Chondrocyte (in vitro differentiated cells): ENCODE data around the gene PYGO1. TPM values are rescaled to one million over a fixed set of nuclear protein-coding genes. Genes with fewer than 3 reads are reported as not detected.

ENCODE experiments used
- DNase-seq: peaks from one replicate; pipeline ENCODE4 v3.0.0; 2021; ENCODE audit warnings: mixed read lengths, low spot score
- H3K27ac Mint-ChIP-seq: one replicate; pipeline ENCODE4 v1.8.0; 2021; ENCODE audit warnings: mild to moderate bottlenecking, moderate library complexity, mixed read lengths; ENCODE audit not compliant: unreplicated experiment
- H3K27me3 Mint-ChIP-seq: 2 replicates; pipeline ENCODE4 v1.8.0; 2021; ENCODE audit warnings: low read depth, mixed read lengths
- H3K36me3 Mint-ChIP-seq: 2 replicates; pipeline ENCODE4 v1.8.0; 2021; ENCODE audit warnings: low read depth, mixed read lengths
- H3K4me1 Mint-ChIP-seq: 2 replicates; pipeline ENCODE4 v1.8.0; 2021; ENCODE audit warnings: low read depth, mild to moderate bottlenecking, mixed read lengths
- H3K4me3 Mint-ChIP-seq: one replicate; pipeline ENCODE4 v1.8.0; 2021; ENCODE audit warnings: mild to moderate bottlenecking, moderate library complexity, mixed read lengths; ENCODE audit not compliant: unreplicated experiment
- H3K9me3 Mint-ChIP-seq: 2 replicates; pipeline ENCODE4 v1.8.0; 2021; ENCODE audit warnings: low read depth, mixed read lengths
- CTCF ChIP-seq: fragments of 200-600 bp; sonication (generic); IDR thresholded peaks from 2 replicates; pipeline ENCODE4 v1.5.0; 2021; ENCODE audit warnings: antibody characterized with exemption, mild to moderate bottlenecking, moderate library complexity
- total RNA-seq: library from RNA; stranded (reverse); gene quantifications from 3 replicates; pipeline ENCODE4 v1.2.1, GENCODE V29; 2021

The PYGO1 gene
- total RNA-seq, 1 donor from 2014 or later, result 20.5 TPM

- H3K4me3 Mint-ChIP-seq, result no peak overlapping the region
- H3K36me3 Mint-ChIP-seq, result no peaks in the 10 kb centered on the region
- peaks cover 9% of the 10 kb centered on the region for H3K4me1 Mint-ChIP-seq
- H3K9me3 Mint-ChIP-seq, result no peaks in the 10 kb centered on the region
- no peaks in the 10 kb centered on the region for H3K27me3 Mint-ChIP-seq
- no peak for TF ChIP-seq CTCF
- no peak for DNase-seq
- peak overlapping the region; percentile 57 for H3K27ac Mint-ChIP-seq
Observed at GRCh38 chr15:55628369-55628730, 40.2 kb upstream of the PYGO1 start.

DNA sequence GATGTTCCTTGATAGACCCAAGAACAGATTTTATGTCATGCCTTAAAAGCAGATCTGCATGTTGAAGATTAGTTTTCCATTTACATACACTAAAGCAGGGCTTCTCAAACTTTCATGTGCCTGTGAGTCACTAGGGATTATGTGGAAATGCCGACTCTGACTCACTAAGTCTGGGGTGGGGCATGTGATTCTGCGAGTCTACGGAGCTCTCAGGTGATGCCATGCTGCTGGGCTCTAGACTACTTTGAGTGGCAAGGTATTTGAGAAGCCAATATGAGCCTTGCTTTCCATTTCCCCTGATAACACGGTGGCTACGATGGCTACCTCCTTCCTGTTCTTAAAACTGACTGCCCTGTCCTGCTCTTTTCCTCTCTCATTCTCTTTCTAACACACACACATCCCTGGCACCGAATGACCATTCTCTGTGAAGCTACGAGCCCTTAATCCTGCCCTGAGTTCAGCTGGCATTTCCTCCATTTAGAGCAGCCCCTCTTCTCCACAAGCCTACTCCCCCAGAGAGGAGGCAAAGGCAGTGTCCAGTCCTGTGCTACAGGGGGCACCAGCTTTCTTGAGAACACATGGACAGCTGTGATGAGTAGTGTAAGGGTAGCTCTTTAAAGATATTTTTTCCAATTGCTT lies 39.7 kb upstream of the PYGO1 start:
- Mint-ChIP-seq H3K4me3 (no peak overlapping the region), H3K27me3 (no peaks in the 10 kb centered on the region), H3K36me3 (no peaks in the 10 kb centered on the region), H3K4me1 (peaks cover 9% of the 10 kb centered on the region), H3K27ac (peak overlapping the region; percentile 90), H3K9me3 (no peaks in the 10 kb centered on the region)
- TF ChIP-seq CTCF, result peak; percentile 40
- DNase-seq, result no peak

DNA sequence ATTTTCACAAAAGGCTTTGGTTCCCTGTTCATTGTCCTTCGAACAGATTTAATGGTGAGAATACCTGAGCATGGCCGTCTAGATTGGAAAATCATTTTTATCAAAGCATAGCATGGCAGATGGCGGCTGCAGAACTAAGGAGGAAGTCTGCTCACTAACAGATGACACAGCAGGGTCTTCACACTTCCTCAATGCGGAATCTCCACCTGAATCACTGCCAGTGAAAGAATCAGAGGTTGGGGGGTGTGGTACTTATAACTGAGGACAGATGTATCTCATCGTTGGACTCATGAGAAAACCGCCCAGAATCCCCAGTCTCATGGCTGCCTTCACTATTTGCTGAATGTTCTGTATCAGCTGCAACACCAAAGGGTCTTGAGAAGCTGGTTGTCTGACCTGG lies 31.6 kb upstream of the PYGO1 start:
- Mint-ChIP-seq H3K27me3 (no peaks in the 10 kb centered on the region), H3K4me3 (no peak overlapping the region), H3K36me3 (no peaks in the 10 kb centered on the region), H3K27ac (no peak overlapping the region), H3K9me3 (no peaks in the 10 kb centered on the region), H3K4me1 (no peaks in the 10 kb centered on the region)
- DNase-seq, result no peak
- no peak for TF ChIP-seq CTCF

DNA sequence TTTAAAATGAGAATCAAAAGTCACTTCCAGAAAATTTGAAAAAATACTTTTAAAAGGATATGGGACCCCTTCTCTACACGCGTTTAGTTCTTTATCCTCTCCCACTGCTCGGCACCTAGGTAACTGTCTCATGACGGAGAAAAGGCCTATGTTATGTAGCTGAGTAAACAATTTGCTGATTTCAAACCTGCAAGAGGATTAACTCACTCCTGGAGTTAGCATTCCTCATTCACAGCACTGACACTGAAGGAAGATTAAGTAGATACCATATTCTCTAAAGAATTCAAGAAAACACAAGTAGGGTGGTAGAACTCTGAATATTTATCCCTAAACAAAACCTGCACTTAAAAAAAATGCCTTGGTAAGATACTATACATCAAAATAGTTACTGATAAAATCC lies 30.2 kb upstream of the PYGO1 start:
- Mint-ChIP-seq H3K36me3 (no peaks in the 10 kb centered on the region), H3K27ac (no peak overlapping the region), H3K27me3 (no peaks in the 10 kb centered on the region)

DNA sequence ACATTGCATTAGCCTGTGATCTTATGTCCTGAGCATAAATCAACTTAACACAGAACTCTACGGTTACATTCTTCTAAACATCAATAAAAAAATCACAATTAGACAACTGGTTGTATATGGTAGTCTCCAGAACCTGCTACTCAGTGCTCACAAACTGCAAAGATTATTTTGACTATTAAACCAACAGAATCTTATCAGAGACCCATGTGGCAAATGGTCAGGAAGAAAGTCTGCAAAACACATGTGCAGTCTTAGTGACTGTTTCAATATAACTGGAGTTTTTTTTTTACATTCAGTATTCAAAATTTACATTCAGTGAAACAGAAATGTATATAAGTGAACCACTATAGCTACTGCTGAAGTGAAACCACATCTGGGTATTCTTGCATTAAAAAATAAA lies 27.3 kb upstream of the PYGO1 start:
- no peak for DNase-seq
- TF ChIP-seq CTCF, result no peak
- H3K27ac Mint-ChIP-seq, result no peak overlapping the region
- H3K36me3 Mint-ChIP-seq, result no peaks in the 10 kb centered on the region
- no peak overlapping the region for H3K4me3 Mint-ChIP-seq
- H3K9me3 Mint-ChIP-seq, result no peaks in the 10 kb centered on the region
- no peaks in the 10 kb centered on the region for H3K4me1 Mint-ChIP-seq
- no peaks in the 10 kb centered on the region for H3K27me3 Mint-ChIP-seq

More for the DNA sequence above, 30.2 kb upstream of the PYGO1 start:
- H3K4me1 Mint-ChIP-seq, result no peaks in the 10 kb centered on the region
- no peaks in the 10 kb centered on the region for H3K9me3 Mint-ChIP-seq
- no peak overlapping the region for H3K4me3 Mint-ChIP-seq
- no peak for DNase-seq
- no peak for TF ChIP-seq CTCF
